GM19239 (cell line): ENCODE results near the gene USP6NL.
A peak's percentile ranks its signal among the peaks of the same experiment; 100 is the strongest.
"Not testable (repeated sequence)": the region's sequence is repeated elsewhere in the genome, so short reads cannot be mapped to it uniquely, and the experiment has no call there.

Experiments
- DNase-seq: peaks from one replicate; pipeline ENCODE4 v3.0.0; 2011; ENCODE audit warnings: low spot score; ENCODE audit not compliant: insufficient read length
- FAIRE-seq: peaks from 2 replicates; lab custom pipeline; 2011; peaks lifted over from hg19 to GRCh38; lab: Jason Lieb, UNC

USP6NL gene

DNA sequence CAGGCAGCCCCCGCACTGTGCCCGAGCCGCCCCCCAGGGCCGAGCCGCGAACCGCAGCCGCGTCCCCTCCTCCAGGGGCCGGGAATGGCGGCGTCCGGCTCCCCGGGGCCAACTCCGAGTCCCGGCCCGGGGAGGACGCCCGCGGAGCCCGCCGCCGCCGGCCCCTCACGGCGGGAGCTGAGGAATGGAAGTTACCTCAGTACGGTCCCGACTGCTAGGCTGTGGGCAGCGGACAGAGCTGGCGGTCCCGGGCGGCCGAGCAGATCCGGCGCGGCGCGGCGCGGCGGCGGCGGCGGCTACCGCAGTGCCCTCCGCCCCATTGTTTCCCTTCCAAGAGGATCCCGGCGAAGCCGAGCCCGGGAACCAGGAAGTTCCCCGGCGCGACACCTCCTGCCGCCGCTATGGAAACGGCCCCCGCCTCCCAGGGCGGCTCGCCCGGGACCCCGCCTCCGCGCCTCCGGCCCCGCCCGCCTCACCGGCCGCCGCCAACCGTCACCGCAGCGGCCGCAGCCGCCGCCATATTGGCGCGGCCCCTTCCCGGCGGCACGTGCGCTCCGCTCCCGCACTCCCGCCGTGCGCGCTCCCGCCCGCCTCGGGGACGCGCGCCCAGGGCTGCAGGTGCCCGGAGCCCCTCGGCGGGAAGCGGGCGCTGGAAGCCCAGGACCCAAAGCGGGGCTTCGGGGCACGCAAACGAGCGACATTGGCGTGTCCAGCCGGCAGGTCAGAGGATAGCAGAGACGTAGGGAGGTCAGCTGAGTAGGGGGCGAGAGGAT lies at the start of gene USP6NL:
Gene USP6NL, minus strand, starts transcription at position 403 of the 773 bp plus-strand sequence. CDS start 14,016 bp downstream, outside the sequence.
- DNase-seq (peak; percentile 28), FAIRE-seq (no peak)

DNA sequence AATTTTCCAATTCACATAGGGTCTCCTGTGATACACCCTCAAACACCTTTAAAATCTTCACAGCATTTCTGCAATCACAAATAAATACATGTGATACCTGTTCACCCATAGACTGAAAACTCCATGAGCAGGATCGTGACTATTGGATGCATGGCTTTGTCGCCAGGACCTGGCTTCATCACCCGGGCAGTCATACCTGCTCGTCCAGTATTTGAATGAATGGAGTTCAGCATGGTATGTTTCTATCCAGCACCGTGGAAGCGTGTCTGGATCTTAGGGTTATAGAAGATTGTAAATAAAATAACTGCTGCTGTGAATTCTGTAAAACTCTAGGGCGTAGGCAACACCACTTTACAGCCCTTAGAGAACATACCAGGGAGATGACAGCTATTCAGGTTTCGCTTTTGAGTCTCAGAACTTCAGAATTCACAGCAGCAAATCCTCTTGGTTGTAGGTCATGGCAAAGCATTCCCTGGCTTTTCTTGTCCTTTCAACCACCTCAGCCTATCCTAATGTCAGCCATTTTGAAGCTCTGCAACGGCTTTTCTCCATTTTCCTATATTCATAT lies 47.4 kb upstream of the USP6NL start:
- DNase-seq: no peak
- no peak for FAIRE-seq

DNA sequence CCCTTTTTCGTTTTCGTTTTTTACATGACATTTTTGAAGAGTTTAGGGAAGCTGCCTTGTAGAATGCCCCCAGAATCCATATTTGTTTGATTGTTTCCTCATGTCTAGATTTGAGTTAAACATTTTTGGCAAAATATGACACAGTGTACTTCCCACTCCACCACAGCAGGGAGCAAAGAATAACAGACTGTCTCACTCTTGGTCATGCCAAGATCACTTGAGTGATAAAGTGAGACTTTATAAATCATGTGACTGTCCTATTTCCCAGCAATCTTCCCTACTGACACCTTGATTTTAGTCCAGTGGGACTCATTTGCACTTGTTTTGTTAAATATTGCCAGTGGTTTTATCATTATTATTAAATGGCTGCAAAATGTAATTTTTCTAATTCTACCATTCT lies 44.4 kb upstream of the USP6NL start:
- FAIRE-seq: no peak

DNA sequence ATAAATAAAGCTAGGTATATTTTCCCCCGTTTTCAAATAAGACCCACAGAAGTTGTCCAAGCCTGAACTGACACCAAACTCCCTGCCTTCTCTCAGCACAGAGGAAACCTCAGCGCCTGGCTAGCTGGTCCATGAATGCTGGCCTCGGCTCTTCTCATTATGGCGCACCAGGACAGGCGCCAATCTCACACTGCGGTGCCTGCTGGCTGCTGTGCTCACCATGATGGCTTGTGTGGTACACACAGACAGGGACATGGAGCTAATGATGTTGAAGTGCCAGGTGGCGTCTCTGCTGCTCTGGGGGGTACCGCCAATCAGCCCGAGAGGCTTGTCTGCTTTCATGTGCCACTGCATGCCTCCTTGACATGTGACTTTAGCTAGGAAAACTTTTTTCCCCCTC lies 43.2 kb upstream of the USP6NL start:
- DNase-seq: no peak
- no peak for FAIRE-seq

More for the DNA sequence above, 44.4 kb upstream of the USP6NL start:
- no peak for DNase-seq

DNA sequence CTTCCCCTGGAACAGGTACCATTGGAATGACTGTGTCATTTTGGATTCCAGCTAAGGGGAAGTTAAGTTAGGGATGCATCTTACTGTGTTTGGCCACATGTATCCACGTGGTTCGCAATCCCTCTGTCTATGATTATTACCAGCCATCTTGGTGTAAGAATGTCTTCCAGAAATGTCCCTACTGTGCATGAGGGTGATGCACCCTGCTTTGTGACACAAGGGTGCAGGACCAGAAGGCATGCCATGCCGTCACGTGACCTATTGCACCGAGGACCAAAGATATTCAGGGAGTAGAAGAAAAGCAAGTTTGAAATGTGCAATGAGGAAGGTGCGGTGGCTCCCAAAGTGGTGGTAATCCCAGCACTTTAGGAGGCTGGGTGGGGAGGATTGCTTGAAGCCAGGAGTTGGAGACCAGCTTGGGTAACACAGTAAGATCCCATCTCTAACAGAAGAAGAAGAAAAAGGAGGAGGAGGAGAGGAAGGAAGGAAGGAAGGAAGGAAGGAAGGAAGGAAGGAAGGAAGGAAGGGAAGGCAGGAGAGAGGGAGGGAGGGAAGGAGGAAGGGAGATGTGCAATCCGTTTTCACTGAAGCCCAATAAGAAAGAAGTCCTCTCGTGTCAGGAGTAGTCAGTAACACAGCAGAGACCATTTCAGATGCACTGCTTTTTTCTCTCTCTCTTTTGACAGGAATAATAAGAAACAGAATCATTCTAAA lies 42.5 kb upstream of the USP6NL start:
- no peak for FAIRE-seq
- DNase-seq: no peak

DNA sequence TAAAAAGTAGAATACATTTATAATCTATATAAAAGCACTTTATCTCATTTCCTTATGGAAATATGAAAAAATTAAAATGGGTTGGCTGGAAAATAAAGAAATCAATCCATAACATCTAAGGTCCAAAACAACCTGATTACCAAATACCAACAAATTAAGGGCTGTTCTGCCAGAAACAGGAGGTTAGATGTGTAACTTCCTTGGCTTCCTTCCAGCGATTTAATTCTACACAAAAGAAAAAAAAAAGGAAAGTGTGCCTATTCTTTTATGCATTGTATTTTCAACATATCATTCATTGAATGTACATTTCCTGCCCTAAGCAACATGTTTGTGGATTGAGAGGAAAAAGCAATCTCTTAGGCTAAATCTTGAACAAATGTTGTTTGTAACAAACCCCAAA lies 36.2 kb upstream of the USP6NL start:
- FAIRE-seq: no peak
- DNase-seq: no peak

DNA sequence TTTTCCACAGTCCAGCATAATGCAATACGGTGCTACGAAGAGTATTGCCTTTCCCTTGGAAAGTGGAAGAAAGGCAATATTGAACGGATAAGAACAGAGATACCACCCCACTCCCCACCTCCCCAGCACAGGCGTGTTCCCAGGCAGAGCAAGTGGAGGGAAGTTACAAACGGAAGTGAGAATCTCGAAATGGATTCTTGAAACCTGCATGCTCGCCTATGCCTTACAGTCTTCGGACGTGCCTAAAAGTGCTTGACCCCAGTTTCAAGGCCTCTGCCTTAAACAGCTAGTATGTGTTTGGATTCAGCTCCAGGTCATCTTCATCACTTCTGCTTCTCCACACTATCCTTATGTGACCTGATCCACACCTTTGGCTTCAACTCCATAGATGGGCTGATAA lies 35.0 kb upstream of the USP6NL start:
- FAIRE-seq (no peak), DNase-seq (no peak)

DNA sequence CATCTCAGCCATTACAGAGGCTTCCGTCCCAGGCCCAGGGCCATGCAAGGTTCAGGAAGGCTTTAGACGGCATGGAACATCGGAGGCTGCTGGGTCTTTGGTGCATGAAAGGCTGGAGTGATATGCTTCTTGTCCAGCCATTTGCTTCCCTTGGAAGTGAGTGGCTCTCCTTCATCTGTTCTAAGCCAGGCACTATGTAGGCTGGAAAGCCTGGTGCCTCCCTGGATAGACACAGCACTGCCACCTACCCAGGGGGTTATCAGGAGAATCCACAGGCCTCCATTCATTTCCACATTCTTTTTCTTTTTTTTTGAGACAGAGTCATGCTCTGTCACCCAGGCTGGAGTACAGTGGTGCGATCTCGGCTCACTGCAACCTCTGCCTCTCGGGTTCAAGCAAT lies 31.6 kb upstream of the USP6NL start:
- no peak for FAIRE-seq
- DNase-seq: no peak

DNA sequence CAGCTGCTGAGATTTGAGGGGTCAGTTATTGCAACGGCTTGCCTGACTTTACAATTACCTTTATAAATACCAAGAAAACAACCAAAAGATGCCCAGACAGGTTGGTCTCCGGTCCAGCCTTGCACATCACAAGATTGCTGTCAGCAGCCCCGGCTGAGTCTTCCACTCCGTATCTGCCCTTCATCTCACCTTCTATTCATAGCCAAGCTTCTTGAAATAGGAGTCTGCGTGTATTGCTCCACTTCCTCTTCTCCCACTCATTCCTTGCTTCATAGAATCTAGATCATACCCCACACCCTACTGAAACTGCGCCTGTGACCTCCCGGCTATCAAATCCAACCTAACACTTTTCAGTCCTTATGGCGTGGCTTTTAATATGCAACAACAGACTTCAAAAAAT lies 31.1 kb upstream of the USP6NL start:
- FAIRE-seq (no peak), DNase-seq (no peak)

DNA sequence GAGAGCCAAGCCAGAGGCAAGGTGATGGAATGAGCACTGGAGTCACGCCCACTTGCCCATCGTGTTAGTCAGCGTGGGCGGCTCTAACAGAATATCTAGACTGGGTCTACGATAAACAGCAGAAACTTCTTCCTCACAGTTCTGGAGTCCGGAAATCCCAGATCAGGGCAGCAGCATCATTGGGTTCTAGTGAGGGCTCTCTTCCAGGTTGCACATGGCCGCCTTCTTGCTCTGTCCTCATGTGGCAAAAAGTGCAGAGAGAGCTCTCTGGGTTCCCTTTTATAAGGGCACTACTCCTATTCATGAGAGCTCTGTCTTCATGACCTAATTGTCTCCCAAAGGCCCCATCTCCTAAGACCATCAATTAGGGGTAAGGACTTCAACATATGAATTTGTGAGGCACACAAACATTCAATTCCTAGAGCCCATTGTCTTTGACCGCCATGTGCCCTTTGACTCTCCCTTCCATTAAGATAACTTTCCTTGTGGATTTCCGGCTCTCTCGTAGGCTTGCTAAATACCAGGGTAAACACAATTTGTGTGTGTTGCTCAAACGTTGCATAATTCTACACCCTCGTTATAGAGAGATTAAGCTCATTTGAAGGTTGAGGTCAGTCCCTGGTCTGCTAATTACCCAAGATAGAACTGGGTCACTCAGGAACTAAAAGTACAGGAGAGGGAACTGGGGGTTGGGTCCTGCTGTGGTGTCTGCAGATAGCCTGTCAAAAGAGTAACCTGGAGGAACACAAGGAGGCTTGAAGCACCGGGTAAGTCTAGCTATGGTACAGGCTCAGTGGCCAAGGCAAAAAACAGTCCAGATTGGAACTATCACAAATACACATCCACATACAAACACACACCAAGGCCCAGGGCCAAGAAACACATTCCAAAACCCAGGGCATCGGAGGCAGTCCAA lies 28.7 kb upstream of the USP6NL start:
- no peak for FAIRE-seq

DNA sequence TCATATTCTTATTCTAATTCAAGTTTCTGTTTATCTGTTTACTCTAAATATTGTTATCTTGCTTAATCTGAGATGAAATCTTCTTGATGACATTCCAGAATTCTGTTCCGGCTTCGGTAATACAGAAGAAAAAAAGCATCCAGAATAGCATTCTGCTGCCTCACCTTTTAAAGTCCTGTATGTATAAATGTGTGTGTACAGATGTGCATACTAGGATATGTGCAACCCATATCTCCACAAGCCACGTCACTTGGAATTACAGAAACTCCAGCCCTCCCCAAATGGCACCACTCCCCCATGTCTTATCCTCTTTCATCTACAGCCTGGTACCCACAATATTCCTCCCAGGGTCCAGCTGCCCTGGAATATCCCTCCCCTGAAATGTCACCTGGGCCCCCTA lies 27.9 kb upstream of the USP6NL start:
- no peak for DNase-seq
- FAIRE-seq: no peak

More for the DNA sequence above, 28.7 kb upstream of the USP6NL start:
- no peak for DNase-seq

DNA sequence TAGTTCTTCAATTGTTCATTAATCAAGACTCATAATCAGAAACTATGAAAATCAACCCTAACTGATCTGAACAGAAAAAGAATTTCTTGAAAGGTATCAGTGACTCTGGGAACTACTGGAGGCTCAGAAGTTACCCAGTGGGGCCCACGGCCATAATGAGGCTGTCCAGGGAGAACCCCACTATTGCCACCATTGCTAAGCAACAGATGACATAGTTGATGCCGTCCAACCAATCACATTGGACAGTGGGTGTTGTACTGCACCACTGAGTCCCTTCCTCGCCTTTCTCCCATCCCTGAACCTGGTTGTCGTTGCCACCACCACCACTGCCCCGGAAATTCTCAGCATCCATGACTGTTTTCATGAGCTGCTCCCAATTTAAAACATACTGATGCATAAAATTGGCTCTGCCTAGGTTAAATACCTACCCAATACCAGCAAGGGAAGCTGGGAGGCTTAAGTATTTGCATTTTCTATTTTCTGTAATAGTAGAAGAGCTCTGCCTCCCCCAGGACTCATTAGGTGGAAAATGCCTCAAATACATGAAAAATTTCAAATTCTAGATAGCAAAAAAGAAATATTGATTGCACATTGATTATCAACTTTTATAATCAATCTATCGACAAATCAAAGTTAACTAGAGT lies 26.7 kb upstream of the USP6NL start:
- FAIRE-seq (peak; percentile 35), DNase-seq (peak; percentile 21)

DNA sequence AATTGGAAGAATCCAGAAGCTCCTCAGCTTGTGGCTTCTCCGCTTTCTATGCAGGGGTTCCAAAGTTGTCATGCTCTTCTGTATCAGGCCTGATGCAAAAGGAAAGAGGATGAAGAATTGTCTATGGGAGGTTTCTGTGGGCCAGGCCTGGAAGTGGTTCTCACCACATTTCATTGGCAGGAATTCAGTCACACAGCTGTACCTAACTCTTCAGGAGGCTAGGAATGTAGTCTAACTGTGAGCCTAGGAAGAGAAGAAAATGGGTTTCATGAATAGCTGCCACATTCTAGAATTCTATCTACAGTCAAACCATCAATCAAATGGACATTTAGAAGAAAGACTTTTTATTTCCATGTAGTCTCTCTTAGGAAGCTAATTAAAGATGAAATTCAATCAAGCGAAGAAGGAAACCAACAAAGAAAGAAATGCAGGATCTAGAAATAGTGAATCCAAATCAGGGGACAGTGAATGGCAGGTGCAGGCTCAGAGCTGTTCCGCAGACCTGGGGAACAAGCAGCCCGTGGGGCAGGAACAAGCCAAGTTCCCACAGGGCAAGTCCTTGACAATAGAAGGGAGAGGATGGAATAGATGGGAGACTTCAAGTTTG lies 25.4 kb upstream of the USP6NL start:
- FAIRE-seq (no peak), DNase-seq (no peak)

DNA sequence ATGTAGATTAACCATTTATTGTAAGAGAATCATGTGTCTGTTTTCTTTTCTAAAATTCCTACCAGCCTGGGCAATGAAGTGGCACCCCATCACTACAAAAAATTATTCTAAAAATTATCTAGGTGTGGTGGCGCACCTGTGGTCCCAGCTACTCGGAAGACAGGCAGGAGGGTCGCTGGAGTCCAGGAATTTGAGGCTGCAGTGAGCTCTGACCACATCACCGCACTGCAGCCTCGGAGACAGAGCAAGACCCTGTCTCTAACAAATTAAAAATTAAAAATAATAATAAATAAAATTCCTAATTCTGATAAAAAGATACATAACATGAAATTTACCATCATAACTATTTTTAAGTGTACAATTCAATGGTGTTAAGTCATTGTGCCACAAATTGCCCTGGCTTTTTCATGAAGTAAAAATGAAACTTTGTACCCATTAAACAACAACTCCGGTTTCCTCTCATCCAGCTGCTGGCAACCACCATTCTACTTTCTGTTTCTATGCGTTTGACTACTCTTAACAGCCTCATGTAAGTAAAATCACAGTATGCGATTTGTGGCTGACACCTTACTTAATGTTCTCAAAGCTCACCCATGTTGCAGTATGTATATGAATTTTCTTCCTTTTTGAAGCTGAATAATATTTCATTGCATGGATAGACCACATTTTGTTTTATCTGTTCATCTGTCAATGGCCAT lies 20.6 kb upstream of the USP6NL start:
- DNase-seq (peak; percentile 48), FAIRE-seq (peak; percentile 97)

DNA sequence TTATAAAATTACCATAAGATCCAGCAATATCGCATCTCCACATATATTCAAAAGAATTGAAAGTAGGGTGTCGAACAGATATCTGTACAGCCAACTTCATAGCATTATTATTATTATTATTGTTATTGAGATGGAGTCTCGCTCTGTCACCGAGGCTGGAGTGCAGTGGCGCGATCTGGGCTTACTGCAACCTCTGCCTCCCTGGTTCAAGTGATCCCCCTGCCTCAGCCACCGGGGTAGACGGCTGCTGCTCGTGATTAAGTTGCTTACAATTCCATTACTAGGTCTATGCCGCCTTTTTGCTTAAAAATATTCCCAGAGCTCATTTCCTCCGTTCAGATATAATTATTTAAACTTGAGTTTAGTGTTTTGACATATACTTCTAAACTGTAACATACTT lies 19.8 kb upstream of the USP6NL start:
- no peak for FAIRE-seq
- no peak for DNase-seq

DNA sequence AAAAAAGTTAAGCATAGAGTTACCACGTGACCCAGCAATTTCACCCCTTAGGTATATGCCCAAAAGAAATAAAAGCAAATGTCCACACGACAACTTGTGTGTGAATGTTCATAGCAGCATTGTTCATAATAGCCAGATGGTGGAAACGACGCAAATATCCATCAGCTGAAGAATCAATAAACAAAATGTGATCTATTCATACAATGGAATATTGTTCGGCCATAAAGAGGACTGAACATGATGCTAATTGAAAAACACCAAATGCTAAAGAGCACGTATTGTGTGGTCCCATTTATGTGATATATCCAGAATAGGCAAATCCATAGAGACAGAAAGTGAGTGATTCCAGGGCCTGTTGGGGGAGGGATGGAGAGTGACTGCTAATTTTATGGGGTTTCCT lies 18.3 kb upstream of the USP6NL start:
- FAIRE-seq (no peak), DNase-seq (no peak)

DNA sequence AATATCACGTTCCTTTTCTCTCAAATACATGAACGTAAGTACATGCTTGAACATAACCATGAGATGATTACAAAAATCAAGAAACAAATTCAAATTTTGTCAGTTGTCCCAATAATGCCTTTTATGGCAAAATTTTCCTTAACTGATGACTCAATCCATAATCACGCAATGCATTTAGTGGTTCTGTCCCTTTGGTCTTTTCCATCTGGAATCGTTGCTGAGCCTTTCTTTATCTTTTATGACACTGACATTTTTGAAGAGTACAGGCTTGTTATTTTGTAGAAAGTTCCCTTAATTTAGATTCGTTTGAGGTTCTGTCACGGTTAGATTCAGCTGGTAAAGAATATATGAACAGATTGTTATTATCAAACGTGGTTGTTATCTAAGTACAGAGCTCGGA lies 16.5 kb upstream of the USP6NL start:
- not testable (repeated sequence) for DNase-seq, FAIRE-seq

DNA sequence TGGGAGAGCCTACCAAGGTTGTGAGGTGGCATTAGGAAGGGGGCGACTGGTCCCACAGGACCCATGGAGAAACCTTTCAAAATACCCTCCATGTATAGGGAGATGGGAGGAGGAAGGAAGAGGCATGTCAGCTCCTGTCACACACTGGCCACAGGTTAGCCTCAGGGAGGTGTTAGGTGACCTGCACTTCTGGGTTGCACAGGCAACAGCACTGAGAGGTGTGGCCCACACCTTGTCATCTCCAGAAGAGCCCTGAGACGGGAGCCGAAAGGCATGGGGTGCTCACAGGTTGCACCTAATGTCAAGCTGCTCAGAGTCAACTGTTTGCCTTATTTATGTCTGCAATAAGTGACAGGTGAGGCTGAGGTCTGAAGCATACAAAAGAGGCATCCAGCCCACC lies 14.6 kb upstream of the USP6NL start:
- no peak for DNase-seq
- FAIRE-seq: no peak
